T-cell (primary cell): Measurements from ENCODE around the gene NPAS4. TPM values are rescaled to one million over a fixed set of nuclear protein-coding genes. Genes with fewer than 3 reads are reported as not detected.
A peak's percentile ranks its signal among the peaks of the same experiment; 100 is the strongest.
"Not testable (repeated sequence)": the region's sequence is repeated elsewhere in the genome, so short reads cannot be mapped to it uniquely, and the experiment has no call there.

Experiments used
- ATAC-seq, 4 experiments: fragments of 200-7000 bp in 3 of 4; fragments of 150-1000 bp in 1 of 4; cut with Tn5 transposase; replicated peaks in 1 of 4; 1 replicate in 3 of 4; 2 replicates in 1 of 4; pipeline ENCODE4 v1.10.0; 2021; ENCODE audit warnings: moderate library complexity in 3 of 4, mild to moderate bottlenecking in 2 of 4, moderate number of reproducible peaks in 1 of 4
- CTCF ChIA-PET, 2 donors: fragments of 300-600 bp; sonication (Branson Sonifier 250); formaldehyde crosslinking; loops; one replicate each; lab custom pipeline; 2022; ENCODE audit warnings: antibody characterized with exemption in 2 of 2; lab: Charles Lee
- POLR2A ChIA-PET, 2 donors: fragments of 300-600 bp; sonication (Branson Sonifier 250); formaldehyde crosslinking; loops; one replicate each; lab custom pipeline; 2022; ENCODE audit warnings: antibody characterized with exemption in 2 of 2; lab: Charles Lee
- DNase-seq, 35 experiments: peaks; one replicate each; pipeline versions ENCODE4 v3.0.0 to v3.0.0-alpha.2; 2013 to 2023
- H3K27ac ChIP-seq: one replicate; pipeline ENCODE4 v1.5.1; 2013; ENCODE audit warnings: low read length
- H3K27me3 ChIP-seq, 2 experiments: replicated peaks in 1 of 2; 1 replicate in 1 of 2; 2 replicates in 1 of 2; pipeline versions ENCODE4 v1.6.1 to v1.7.0; 2013; ENCODE audit warnings: low read length in 1 of 2, mixed read lengths in 1 of 2; ENCODE audit not compliant: control insufficient read depth in 2 of 2, insufficient read depth in 2 of 2; ENCODE audit errors: extremely low read depth in 1 of 2
- H3K36me3 ChIP-seq, 2 donors: 1 replicate in 1 of 2; 2 replicates in 1 of 2; pipeline versions ENCODE4 v1.6.1 to v1.7.0; 2013; ENCODE audit warnings: low read length in 1 of 2; ENCODE audit not compliant: control insufficient read depth in 2 of 2, insufficient read depth in 1 of 2; ENCODE audit errors: extremely low read depth in 1 of 2
- H3K4me1 ChIP-seq, 2 experiments: 1 replicate in 1 of 2; 2 replicates in 1 of 2; pipeline versions ENCODE4 v1.6.1 to v1.7.0; 2013; ENCODE audit warnings: low read length in 2 of 2, mixed read lengths in 1 of 2; ENCODE audit not compliant: insufficient read depth in 2 of 2, control insufficient read depth in 1 of 2; ENCODE audit errors: extremely low read depth in 1 of 2
- H3K4me3 ChIP-seq, 2 donors: 1 replicate in 1 of 2; 2 replicates in 1 of 2; pipeline versions ENCODE4 v1.5.1 to v1.7.0; 2013; ENCODE audit warnings: mild to moderate bottlenecking in 2 of 2, low read length in 1 of 2, moderate library complexity in 1 of 2; ENCODE audit not compliant: control insufficient read depth in 1 of 2; ENCODE audit errors: extremely low read depth in 1 of 2
- H3K9me3 ChIP-seq: 2 replicates; pipeline ENCODE4 v1.7.0; 2013
- H3K27ac Mint-ChIP-seq, 2 donors: one replicate each; pipeline ENCODE4 v1.8.0; 2020 to 2021; ENCODE audit warnings: mild to moderate bottlenecking in 2 of 2, mixed read lengths in 2 of 2
- H3K27me3 Mint-ChIP-seq, 2 donors: one replicate each; pipeline ENCODE4 v1.8.0; 2021 to 2022; ENCODE audit warnings: mixed read lengths in 2 of 2
- H3K36me3 Mint-ChIP-seq: one replicate; pipeline ENCODE4 v1.8.0; 2021; ENCODE audit warnings: mixed read lengths
- H3K4me1 Mint-ChIP-seq, 3 donors: one replicate each; pipeline ENCODE4 v1.8.0; 2020 to 2022; ENCODE audit warnings: mixed read lengths in 3 of 3, mild to moderate bottlenecking in 1 of 3
- H3K4me3 Mint-ChIP-seq, 3 donors: one replicate each; pipeline ENCODE4 v1.8.0; 2020 to 2022; ENCODE audit warnings: mild to moderate bottlenecking in 3 of 3, mixed read lengths in 3 of 3, moderate library complexity in 3 of 3
- H3K9me3 Mint-ChIP-seq, 3 donors: one replicate each; pipeline ENCODE4 v1.8.0; 2020 to 2022; ENCODE audit warnings: mixed read lengths in 3 of 3
- WGBS: methylation state at CpG from one replicate; pipeline ENCODE4 v1.1.5; 2013; ENCODE audit warnings: missing lambda C conversion rate; ENCODE audit not compliant: insufficient coverage; 5-methylcytosine and 5-hydroxymethylcytosine counted together
- total RNA-seq, 35 experiments: library from RNA in 6 of 35; stranded (reverse) in 6 of 35; fragments of 120-200 nt in 1 of 35; gene quantifications; one replicate each; pipeline versions ENCODE4 v1.2.1 to v1.2.4 and lab custom pipeline; 2013 to 2026

NPAS4 gene
- total RNA-seq, 5 donors from 2014 or later (not counting 1 experiment from before 2014, with no cell fraction given), result not detected

GRCh38 chr11:66421492-66422205 is 814 bp downstream of the NPAS4 start:
- Histone ChIP-seq H3K9me3 (no peaks in the 10 kb centered on the region), H3K27me3 (peaks cover 5 to 52% of the 10 kb centered on the region in 2 experiments), H3K36me3 (no peaks in the 10 kb centered on the region), H3K27ac (no peak overlapping the region), H3K4me3 (no peak overlapping the region), H3K4me1 (peaks cover 0 to 14% of the 10 kb centered on the region in 2 experiments)
- POLR2A ChIA-PET, result no interaction called here
- Mint-ChIP-seq H3K4me1 (peaks cover 6 to 11% (median 9%) of the 10 kb centered on the region in 3 donors), H3K9me3 (peaks cover 0 to 11% (median 0%) of the 10 kb centered on the region in 3 donors), H3K27ac (no peak overlapping the region), H3K36me3 (no peaks in the 10 kb centered on the region), H3K27me3 (peaks cover 27% of the 10 kb centered on the region in 2 donors), H3K4me3 (no peak overlapping the region)
- ATAC-seq (peak; percentile 79 to 94 (median 84)), DNase-seq (peak; percentile 66 to 95 (median 84))
- CTCF ChIA-PET, result interaction anchor here in 1 of 2 donors (0.7 to 1.2 kb wide), 6 partner anchors 11 to 132 kb away, joined by 3 to 4 read pairs (median 3); partner anchors contain the start of genes MRPL11 and YIF1A
- 16% methylated on average over 36 of the region's 38 CpGs for WGBS

DNA sequence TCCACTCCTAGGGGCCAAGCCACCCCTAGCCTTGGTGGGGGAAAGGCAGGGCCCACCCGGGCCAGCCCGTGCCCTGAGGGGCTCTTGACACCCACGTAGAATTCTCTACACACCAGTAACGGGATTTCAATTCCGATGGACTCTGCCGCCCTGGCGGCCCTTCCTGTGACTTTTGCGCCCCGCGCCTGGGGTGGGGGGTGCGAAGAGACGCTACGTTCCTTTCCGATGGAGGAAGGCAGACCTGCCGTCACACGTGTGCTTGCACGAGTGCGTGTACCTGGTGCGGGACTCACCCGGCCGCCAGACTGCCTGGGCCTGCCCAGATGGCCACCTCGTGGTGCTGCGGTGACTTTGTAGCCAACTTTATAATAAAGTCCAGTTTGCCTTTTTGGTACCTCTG is 5.5 kb downstream of the NPAS4 start:
- no peak overlapping the region for H3K4me3 Mint-ChIP-seq
- whole genome bisulfite sequencing, result 73% methylated on average over 20 of the region's 23 CpGs
- H3K4me3 ChIP-seq, result no peak overlapping the region
- ChIA-PET CTCF (interaction anchor here in 1 of 2 donors (0.7 kb wide), 1 partner anchor 12 kb away, joined by 3 read pairs; the partner anchor contains the start of gene MRPL11), POLR2A (no interaction called here)
- H3K36me3 Mint-ChIP-seq, result peaks cover under 1% of the 10 kb centered on the region
- H3K4me1 Mint-ChIP-seq, result peaks cover 0 to 5% (median 4%) of the 10 kb centered on the region in 3 donors
- H3K27me3 Mint-ChIP-seq, result no peaks in the 10 kb centered on the region
- no peaks in the 10 kb centered on the region for H3K36me3 ChIP-seq
- peaks cover 0 to 2% of the 10 kb centered on the region in 2 experiments for H3K4me1 ChIP-seq
- H3K9me3 Mint-ChIP-seq, result no peaks in the 10 kb centered on the region
- H3K27ac Mint-ChIP-seq, result no peak overlapping the region
- ATAC-seq (no peak), DNase-seq (no peak)
- peaks cover 0 to 20% of the 10 kb centered on the region in 2 experiments for H3K27me3 ChIP-seq
- no peak overlapping the region for H3K27ac ChIP-seq
- no peaks in the 10 kb centered on the region for H3K9me3 ChIP-seq

DNA sequence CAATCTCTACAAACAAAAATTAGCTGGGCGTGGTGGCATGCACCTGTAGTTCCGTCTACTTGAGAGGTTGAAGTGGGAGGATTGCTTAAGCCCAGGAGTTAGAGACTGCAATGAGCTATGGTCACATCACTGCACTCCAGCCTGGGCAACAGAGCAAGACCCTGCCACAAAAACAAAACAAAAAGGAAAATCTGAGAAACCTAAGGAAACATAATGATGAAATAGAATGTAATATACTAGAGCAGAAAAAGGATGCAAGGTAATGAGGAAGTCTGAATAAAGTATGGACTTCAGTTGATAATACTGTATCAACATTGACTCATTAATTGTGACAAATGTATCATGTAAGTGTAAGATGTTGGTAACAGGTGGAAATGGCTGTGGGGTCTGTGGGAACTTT is 8.1 kb downstream of the NPAS4 start:
- no peaks in the 10 kb centered on the region for H3K4me1 ChIP-seq
- POLR2A ChIA-PET, result no interaction called here
- H3K27ac ChIP-seq, result no peak overlapping the region
- Mint-ChIP-seq H3K4me3 (no peak overlapping the region), H3K27me3 (no peaks in the 10 kb centered on the region), H3K36me3 (peaks cover 11% of the 10 kb centered on the region), H3K27ac (no peak overlapping the region), H3K4me1 (peaks cover 0 to 2% (median 0%) of the 10 kb centered on the region in 3 donors), H3K9me3 (no peaks in the 10 kb centered on the region)
- H3K4me3 ChIP-seq, result no peak overlapping the region
- no peak for DNase-seq
- peaks cover 3 to 5% of the 10 kb centered on the region in 2 donors for H3K36me3 ChIP-seq
- no peak for ATAC-seq
- no peaks in the 10 kb centered on the region for H3K9me3 ChIP-seq
- H3K27me3 ChIP-seq, result peaks cover 0 to 20% of the 10 kb centered on the region in 2 experiments
- CTCF ChIA-PET, result interaction anchor here in 1 of 2 donors (0.7 to 1.2 kb wide), 3 partner anchors 10 to 40 kb away, joined by 3 read pairs; partner anchors contain the start of gene MRPL11
- no CpG with 5 or more reads among the region's 2 CpGs for WGBS

- H3K4me3 Mint-ChIP-seq, result no peak overlapping the region
- whole genome bisulfite sequencing, result 25% methylated on average over 7 of the region's 9 CpGs
- peaks cover 0 to 2% (median 0%) of the 10 kb centered on the region in 3 donors for H3K4me1 Mint-ChIP-seq
- H3K27me3 ChIP-seq, result peaks cover 0 to 11% of the 10 kb centered on the region in 2 experiments
- peaks cover 14% of the 10 kb centered on the region for H3K36me3 Mint-ChIP-seq
- POLR2A ChIA-PET, result no interaction called here
- no peaks in the 10 kb centered on the region for H3K27me3 Mint-ChIP-seq
- no peaks in the 10 kb centered on the region for H3K9me3 ChIP-seq
- H3K9me3 Mint-ChIP-seq, result no peaks in the 10 kb centered on the region
- H3K27ac ChIP-seq, result no peak overlapping the region
- peak; percentile 14 to 85 (median 59) for DNase-seq
- CTCF ChIA-PET, result interaction anchor here (0.7 to 1.0 kb wide), 3 partner anchors 36 to 54 kb away, joined by 5 to 6 read pairs (median 6); partner anchors contain the start of gene PELI3 (in 2 of the 2)
- no peaks in the 10 kb centered on the region for H3K4me1 ChIP-seq
- H3K27ac Mint-ChIP-seq, result no peak overlapping the region
- H3K36me3 ChIP-seq, result peaks cover 4 to 8% of the 10 kb centered on the region in 2 donors
- no peak overlapping the region for H3K4me3 ChIP-seq
- ATAC-seq, result peak; percentile 54 to 79 (median 68)
These were observed 9.3 kb downstream of the NPAS4 start for GRCh38 chr11:66429983-66430602.

- POLR2A ChIA-PET, result interaction anchor here in 1 of 2 donors (0.7 kb wide), 1 partner anchor 34 kb away, joined by 3 read pairs; no protein-coding TSS in a partner anchor
- not testable (repeated sequence) for H3K27me3 ChIP-seq, H3K27ac Mint-ChIP-seq, H3K4me3 ChIP-seq, H3K27ac ChIP-seq, H3K9me3 ChIP-seq, DNase-seq, ATAC-seq, H3K4me3 Mint-ChIP-seq, H3K4me1 ChIP-seq, H3K4me1 Mint-ChIP-seq, H3K9me3 Mint-ChIP-seq, H3K27me3 Mint-ChIP-seq
- CTCF ChIA-PET, result interaction anchor here in 1 of 2 donors (0.7 kb wide), 1 partner anchor 37 kb away, joined by 9 read pairs; no protein-coding TSS in a partner anchor
- H3K36me3 ChIP-seq, result peaks cover 6 to 20% of the 10 kb centered on the region in 2 donors
- H3K36me3 Mint-ChIP-seq, result peaks cover 20% of the 10 kb centered on the region
These were observed 10.5 kb downstream of the NPAS4 start for GRCh38 chr11:66431287-66431686.

- H3K27me3 ChIP-seq, H3K27ac Mint-ChIP-seq, H3K9me3 ChIP-seq, DNase-seq, POLR2A ChIA-PET, H3K27me3 Mint-ChIP-seq, H3K4me1 Mint-ChIP-seq, H3K4me3 Mint-ChIP-seq, H3K27ac ChIP-seq, ATAC-seq, H3K4me1 ChIP-seq, H3K4me3 ChIP-seq, H3K9me3 Mint-ChIP-seq: not testable (repeated sequence)
- H3K36me3 Mint-ChIP-seq, result peaks cover 26% of the 10 kb centered on the region
- H3K36me3 ChIP-seq, result peaks cover 6 to 26% of the 10 kb centered on the region in 2 donors
- CTCF ChIA-PET, result interaction anchor here (0.6 to 0.9 kb wide), 2 partner anchors 10 to 12 kb away, joined by 3 to 4 read pairs; no protein-coding TSS in a partner anchor
- 87% methylated on average over 4 of the region's 8 CpGs for WGBS
These were observed 11.1 kb downstream of the NPAS4 start for GRCh38 chr11:66431871-66432329.
